Kidney glomerular epithelial cell (primary cell): Measurements from ENCODE around the gene EN1.

ENCODE experiments used
- DNase-seq: peaks from one replicate; lab custom pipeline; 2025; lab: John Stamatoyannopoulos, UW

Gene EN1

DNA sequence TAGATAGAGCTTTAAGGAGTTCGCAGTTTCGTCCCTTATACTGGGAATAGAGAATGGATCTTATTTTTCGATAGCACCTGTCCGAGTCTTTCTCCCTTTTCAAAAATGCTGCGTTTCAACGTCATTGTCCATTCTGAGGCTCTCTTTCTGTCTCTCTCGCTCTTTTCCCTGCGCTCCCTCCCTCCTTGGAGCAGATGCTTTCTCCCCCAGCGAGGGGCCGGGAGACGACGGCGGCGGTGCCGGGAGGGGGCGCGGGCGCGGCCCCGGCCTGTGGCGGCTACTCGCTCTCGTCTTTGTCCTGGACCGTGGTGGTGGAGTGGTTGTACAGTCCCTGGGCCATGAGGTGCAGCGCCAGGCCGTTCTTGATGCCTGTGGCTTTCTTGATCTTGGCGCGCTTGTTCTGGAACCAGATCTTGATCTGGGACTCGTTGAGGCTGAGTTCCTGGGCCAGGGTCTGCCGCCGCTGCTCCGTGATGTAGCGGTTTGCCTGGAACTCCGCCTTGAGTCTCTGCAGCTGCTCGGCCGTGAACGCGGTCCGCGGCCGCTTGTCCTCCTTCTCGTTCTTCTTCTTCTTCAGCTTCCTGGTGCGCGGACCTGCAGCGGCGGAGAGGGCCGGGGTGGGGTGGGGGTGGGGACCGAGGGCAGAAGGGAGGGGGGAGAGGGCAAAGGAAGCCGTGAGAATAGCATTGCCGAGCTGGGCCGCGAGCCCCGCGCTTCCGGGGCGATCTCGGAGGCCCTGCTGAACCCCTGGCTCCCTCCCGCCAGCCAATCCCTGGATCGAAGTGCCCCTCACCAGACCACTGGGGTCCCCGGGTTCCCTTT is 4.6 kb downstream of the EN1 start:
- DNase-seq = no peak

DNA sequence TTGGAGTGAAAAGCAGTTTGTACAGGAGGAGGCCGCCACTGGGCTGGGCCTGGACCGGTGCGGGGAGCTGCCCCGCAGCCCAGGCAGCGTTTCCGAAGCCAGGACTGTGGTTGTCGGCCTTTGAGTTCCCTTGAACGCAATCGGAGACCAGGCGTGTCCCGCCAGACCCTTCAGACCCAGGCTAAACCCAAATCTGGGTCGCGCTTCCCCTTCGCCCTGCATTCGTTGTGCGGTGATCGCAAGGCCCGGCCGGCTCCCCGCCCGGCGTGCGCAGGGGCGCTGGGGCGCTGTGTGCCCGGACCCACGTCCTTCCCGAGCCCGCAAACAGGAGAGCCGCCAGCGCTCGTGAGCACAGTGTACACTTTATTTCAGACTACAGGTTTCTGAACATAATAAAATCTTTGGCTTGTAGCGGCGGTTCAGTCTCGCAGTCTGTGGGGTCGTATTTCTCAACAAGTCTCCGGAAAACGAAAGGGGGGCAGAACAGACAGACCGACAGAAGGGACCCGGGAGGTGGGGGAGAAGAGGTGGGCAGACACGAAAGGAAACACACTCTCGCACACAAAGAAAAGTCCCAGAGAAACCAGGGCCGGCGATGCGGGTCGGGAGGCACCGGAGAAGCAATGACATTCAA is 5.5 kb downstream of the EN1 start:
- no peak for DNase-seq

DNA sequence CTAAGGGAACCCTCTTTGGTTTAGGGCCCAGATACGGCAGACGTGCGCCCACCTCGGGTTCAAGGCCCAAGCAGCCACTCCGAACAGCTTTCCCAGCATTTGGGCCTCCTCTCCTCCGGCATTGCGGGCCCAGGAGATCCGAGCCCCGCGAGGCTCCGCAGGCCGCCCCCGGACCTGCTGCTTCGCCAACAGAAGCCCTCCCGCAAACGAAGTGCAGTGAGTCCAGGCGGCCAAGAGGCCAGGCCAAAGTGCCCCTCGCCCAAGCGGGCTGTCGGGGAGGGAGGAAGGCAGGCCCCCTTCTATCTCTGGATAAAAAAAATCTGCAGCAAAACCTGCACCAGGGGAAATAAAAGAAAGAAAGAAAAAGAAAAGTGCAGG is 6.0 kb downstream of the EN1 start:
- DNase-seq = no peak

DNA sequence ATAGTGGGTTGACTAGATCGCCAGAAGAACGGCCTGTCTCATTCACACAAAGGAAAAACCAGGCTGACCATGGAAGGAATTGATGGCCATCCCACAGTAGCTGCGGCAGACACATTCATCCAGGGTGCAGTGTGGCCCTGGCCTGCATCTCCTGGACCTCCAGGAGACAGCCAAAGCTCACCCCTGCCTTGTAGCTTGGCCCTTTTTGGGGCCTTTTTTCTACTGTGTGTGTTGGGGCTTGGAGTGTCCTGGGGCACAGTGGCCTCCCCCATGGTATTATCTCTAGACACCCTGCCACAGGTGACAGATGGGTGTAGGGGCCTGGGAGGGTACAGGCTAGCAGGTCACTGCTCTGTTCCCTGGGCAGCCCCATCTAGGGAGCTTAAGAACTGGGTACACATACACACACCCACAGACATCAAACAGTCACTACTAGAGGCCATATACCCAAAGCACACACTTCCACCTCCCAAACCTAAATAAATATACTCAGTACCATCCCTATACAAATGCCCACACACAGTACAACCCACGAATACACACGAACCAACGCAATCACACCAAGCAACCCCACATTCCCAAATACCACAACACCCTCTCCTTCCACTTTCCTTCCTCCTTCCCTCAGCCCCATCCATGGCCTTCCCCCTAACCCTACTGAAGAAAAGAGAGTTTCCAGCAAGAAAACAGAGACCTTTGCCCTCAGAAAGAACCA is 8.6 kb downstream of the EN1 start:
- no peak for DNase-seq

DNA sequence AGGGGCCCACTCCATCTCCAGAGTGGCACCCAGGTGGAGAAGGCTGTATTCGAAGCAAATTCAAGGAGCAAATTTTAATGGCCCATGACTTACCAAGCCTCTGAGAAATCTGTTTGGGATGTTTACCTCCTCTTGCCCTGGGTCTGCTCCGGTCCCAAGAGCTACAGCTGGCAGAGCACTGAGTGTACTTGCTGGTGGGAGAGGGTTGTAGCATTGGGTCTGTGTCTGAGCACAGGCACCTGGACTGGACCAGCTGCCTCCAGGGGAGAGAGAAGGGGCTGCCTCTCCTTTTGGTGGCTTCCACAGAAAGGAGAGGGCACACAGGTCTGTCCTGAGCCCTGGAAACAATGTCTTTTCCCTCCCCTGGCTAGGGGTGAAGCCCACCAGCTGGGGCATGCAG is 9.8 kb downstream of the EN1 start:
- DNase-seq = no peak

DNA sequence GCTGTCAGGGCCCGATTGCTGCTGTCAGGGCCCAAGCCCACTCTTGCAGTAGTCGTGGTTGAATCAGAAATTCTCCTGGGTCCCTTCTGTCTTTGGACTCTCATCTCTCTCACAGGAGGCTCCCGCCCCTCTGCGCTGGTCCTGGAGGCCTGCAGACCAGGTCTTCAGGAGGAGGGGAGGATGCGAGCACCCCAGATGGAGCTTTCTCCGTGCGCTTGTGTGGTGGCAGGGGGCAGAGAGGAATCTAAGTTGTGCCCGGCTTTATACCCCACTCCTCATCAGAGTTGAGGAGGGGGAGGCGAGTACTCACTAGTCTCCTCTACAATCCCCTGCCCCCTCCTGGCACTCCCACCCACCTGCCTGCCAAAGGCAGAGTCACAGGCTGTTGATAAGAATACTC is 10.4 kb downstream of the EN1 start:
- DNase-seq = no peak

DNA sequence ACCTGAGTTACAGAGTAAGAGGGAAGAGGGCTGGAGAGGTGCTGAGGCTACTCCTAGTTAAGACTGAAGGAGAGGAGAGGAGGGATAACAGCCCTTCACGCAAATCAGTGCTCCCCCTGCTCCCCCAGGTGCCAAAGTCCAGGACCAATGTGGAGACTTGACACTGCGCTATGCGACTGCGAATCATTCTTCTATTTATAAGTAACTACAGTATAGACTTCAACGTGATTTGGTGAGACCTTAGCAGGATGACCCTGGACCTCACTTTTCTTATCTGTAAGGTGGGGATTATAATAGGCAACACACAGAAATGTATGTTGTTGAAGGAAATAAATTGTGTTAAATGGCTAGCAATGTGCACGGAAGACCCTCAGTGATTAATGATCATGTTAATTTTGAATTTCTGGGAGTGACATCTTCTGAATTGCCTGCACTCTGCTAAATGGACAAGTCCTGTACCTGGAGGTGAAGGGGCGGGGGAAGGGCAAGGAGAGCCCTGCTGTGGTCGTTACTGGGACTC is 11.0 kb downstream of the EN1 start:
- no peak for DNase-seq

DNA sequence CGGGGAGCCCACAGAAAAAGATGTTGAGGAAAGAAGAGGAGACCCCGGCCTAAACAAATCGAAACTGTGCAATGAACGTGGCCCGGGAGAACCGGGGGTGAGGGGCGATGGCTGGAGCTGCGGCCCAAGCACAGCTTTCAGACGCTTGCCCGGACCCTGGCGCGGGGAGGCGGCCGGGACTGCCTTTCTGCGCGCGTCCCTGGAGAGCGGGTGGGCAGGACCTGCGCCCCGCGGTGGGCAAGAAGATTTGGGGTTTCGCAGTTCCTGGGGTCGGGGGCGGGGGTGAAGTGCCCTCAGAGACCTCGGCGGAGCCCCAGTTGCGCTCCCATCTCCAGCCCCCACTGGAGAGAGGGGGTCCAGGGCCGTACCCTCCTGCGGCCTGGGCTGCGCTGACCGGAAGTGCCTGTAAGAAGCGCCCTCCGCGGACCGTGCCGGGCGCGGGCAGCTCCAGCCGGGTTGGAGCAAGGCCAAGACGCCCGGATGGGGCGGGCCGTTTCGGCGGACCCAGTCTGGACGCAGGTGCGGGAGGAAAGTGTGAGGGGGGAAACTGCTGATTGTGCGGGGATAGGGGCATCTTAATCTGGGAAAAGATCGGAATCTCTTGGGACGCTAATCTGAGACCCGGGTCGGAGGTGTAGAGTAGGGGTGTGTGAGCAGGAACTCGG is 11.6 kb downstream of the EN1 start:
- no peak for DNase-seq

DNA sequence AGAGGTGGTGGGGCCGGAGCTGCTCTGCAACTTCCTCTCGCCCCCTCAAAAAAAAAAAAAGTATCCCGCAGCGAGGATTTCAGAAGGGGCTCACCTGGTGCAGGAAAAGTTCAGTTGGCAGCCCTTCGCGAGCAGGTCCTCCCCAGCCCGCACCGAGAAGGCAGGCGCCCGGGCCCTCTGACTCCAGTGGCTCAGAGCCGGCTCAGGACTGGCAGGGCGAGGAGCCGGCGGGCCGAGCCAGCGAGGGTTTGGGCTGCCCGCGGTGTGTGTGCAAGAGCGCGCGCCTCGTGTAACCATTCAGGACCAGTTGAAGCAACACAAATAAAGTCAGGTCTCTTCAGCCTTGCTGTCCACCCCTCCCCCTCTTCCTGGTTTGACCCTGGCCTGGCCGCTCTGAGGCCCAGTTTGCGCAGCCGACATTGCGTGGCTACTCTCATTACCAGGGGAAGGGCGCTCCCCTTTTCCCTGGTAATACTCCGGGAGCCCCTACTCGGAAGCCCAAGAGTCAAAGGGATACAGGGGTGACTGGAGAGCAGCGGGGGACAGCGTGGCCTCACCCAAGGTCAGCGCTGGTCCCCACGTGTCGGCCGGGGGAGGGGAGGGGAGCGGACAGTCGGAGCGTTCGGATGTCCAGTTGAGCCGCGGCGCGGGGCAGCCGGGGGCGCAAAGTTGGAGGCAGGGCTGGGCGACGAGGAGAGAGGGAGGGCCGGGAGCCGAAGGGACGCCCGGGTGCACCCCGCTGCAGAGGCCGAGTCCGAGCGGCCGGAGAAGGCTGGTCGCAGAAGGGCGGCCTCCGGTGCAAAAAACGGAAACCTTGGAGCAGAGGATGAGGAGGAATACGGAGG is 12.3 kb downstream of the EN1 start:
- DNase-seq = no peak

DNA sequence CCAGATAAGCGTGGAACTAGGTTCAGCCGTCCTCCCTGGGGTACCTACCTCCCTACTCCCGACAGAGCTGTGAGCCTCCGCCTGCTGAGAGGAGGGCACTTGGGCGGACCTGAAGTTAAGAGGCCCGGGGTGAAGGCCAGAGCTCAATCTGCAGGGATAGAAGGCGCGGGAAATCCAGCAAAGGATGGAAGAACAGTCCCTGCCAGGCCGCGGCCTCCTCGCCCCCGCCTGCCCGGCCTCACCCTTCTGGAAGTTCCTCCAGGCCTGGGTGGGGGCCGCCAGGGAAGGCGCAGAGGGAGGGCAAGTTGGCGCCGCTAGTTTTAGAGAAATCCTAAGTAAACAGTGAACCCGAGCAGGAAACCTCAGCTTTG is 13.0 kb downstream of the EN1 start:
- no peak for DNase-seq

DNA sequence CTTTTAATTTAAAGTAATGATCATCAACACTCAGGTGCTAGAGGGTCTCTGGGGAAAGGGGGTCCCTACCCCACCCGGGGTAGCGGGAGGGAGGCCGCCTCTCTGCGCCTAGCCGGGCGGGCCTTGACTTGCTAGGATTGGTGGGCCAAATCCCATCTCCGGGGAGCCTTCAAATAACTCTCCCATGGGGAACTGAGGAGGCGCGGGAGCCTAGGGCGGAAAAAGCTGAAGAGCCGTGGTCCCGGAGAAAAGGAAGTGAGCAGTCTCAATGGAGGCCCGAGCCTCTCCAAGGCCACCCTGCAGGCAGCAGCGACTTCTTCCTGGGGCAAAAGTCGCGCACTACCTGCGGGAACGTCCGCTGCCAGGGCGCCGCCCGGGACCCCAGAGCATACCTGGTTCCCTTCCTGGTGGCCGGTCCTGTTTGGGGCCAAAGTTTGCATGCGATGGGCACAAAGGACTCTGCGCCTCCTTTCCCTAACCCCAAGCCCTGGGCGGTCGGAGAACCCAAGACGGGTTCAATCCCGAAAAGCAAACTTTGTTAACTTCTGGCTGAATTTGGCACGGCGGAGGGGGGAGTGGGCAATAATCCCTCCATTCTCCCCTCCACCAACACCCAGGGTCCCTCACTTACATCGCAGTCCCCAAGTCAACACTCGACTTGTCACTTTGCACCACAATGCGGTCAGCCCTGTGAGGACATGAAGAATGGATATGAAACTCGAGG is 13.6 kb downstream of the EN1 start:
- no peak for DNase-seq

DNA sequence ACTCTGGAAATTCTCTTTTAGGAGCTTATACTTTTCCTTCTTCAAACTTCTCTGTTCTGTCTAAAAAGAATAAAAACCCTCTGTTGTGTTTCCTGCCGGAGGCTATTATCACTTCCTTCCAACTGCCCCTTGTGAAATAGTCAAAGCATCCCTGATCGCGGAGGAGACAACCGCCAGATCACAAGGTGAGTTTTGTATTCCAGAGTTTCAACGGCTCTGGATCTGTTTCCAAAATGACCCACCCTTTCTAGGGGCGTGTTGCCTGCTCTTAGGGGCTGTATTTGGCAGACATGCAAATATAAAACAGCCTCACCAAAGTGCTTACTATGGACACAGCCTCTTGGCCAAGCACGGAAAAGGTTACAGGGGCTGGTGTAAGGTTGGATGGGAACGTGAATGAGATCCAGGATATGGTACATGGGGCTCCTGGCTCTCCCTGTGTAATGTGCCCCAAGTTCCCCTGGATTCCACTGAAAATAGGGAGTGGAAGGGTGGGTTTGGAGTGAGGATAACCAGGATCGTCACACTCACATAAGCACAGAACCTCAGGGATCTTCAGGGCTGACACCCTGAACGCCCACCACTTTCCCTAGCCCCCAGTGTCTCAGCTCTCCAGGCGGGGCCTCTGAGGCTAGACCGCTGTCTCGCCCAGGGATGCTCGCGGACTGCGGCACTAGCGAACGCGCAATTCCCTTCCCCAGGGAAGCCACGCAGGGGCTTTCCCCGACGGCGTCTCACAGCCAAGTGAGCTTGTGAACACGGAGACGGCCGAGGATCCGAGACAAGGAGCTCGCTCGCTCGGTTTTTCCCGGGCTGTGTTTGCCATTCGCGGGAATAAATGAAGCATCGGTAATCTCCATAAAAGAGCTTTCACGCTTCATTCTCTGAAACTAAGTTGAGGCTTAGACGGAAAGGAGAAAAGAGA is 14.4 kb downstream of the EN1 start:
- DNase-seq = no peak

DNA sequence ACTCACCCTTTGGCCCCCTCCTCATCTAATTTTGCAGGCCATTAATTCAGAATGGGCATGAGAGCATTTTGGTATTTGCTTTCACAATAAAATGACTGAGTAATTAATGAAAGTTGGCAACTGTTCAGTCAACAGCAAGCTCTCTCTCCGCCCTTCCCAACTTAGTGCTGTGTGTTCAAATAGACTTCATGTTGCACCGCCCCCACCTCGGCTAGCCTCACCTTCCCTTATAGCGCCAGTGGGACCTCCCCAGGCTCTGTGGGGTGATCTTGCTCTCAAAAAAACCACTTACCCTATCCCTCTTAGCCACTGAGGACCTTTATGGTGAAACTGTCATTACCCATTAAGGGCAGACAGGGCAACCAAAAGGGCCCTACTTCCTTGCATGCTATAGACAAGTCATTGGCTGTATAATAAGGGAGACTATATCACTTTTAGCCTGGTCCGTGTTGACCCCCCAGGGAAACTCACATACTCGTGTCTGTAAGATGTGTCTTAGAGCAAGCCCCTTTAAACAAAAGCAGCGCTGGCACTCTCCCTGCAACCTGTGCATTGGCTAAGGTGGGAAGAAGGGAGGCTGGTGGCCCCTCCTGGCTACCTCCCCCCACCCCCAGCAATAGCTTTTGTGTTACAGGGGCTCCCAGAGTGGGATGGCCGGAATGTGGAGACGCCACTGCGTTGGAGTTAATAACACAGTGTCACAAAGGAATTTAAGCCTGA is 15.2 kb downstream of the EN1 start:
- DNase-seq = no peak

DNA sequence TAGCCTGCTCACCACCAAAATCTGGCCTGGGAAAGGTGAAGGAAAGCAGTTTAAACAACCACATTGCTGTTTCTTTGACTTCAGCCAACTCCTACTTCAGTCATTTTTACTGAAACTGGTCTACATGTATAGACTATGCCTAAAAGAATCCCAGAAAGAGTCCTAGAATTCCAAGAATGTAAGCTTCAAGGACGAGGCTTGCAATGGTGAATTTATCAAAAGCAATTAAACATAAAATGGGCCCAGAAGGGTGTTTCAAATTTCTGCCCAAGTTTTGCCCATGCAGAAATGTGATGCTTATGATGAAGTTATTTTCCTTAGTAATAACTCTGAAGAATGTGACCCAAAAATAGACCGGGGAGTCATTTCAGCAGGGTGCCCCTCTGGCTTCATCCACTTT is 16.6 kb downstream of the EN1 start:
- DNase-seq = no peak

DNA sequence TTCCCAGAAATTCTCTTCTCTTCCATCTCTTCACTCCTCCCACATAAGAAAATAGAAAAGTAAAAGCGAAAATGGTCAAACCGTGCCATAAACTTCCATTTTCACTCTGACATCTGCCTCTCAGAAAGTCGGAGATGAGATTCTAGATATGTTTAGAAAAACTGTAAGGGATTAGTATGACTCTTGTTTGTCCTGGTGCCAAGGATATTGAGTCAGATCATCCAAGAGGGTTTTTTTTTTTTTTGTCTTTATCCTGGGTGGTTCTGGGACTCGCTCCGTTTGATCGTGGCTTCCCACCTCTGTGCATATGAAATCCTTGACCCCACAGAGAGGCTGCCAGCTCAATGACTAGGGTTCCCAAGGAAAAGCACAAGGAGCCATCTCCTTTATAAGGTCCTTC is 17.3 kb downstream of the EN1 start:
- no peak for DNase-seq

DNA sequence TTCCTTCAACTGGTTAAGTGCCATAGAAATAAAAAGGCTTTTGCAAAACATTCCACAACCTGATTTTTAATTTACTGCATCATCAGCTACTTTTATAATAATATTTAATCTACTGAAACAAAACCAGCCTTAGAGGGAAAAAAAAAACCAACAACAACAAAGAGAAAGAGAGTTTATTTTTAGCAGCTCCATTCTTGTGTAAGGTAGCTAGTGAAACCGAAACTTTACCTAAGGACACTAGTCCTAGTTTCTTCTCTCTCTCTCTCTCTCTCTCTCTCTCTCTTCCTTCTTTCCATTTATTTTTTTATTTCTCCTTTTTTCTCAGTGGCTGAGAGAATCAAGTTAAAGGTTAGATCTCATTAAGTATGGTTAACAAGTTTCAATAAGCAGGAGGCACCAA is 21.4 kb downstream of the EN1 start:
- DNase-seq = no peak

DNA sequence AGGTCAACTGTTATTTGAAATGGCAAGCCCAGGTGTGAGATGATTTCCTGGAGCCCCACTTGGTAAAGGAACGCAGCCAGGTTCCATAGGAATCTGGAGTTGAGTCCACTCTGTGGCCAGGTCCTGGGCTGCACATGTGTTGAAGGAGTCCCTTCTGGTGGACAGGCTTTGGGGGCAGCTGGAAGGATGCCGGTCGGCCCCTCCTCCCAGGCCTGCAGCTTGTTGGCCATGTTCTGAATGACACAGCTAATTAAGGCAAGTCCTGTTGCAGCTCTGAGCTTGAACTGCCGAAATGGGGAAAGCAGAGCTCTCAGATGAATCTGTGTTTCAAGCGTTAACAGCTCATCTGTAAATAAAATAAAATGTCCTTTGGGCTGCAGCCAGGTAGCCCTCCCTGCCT is 23.8 kb downstream of the EN1 start:
- DNase-seq = no peak

DNA sequence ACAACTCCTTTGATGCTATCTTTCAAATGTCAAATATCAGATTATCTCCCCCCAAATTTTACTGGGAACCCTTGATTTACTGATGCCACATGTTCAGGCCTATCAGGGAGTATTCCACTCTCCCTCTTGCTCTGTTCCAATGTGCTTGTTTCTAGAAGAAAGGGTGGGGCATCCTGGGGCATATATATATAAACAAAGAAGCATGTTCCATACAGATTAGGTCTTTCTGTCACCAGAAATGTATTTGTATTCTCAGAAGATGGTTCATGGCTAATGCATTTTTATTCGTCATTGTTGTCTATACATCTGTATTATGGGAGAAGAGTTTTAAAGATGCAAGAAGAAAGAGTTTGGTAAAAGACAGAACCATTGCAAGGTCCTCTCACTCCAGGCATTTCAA is 24.9 kb downstream of the EN1 start:
- DNase-seq = no peak

DNA sequence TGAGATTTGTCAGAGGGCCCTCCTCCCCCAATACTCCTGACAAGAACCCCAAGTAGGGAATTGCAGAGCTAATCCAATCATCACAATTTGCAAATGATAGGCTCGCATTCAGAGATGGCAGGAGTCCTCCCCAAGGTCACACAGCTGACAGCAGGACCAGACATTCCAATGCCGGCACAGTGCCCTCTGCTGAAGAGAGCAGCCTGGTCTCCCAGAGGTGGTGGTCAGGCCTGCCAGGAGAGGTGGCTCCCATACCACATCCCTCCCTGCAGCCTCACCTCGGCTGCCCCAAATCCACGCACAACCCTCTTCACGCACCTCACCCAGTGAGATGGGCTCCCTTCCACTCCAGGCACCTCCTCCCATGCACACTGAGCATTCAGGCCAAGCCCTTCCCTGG is 25.4 kb downstream of the EN1 start:
- no peak for DNase-seq
